H1 (cell line): ENCODE measurements around the gene HFM1. TPM values are rescaled to one million over a fixed set of nuclear protein-coding genes. Genes with fewer than 3 reads are reported as not detected.

ENCODE experiments used
- CTCF ChIA-PET: fragments of 300-600 bp; sonication (Branson Sonifier 250); formaldehyde crosslinking; loops from one replicate; lab custom pipeline; 2021; ENCODE audit not compliant: partially characterized antibody; lab: Charles Lee
- POLR2A ChIA-PET: fragments of 300-600 bp; sonication (Branson Sonifier 250); formaldehyde crosslinking; loops from one replicate; lab custom pipeline; 2021; ENCODE audit warnings: inconsistent platforms; ENCODE audit not compliant: partially characterized antibody; lab: Charles Lee
- DNase-seq, 2 experiments: peaks; one replicate each; pipeline versions ENCODE4 v3.0.0 to v3.0.0-alpha.2; 2010 to 2022; ENCODE audit warnings: low spot score in 2 of 2, low read depth in 1 of 2, mixed read lengths in 1 of 2
- FAIRE-seq: peaks from 2 replicates; lab custom pipeline; 2011; peaks lifted over from hg19 to GRCh38; lab: Jason Lieb, UNC
- H2AFZ ChIP-seq: 2 replicates; pipeline ENCODE4 v1.8.1; 2012; ENCODE audit warnings: low read length, inconsistent platforms
- H2AK5ac ChIP-seq: 2 replicates; pipeline ENCODE4 v1.6.1; 2013; ENCODE audit warnings: low read depth, low read length
- H2BK120ac ChIP-seq: replicated peaks from 2 replicates; pipeline ENCODE3; 2013; ENCODE audit warnings: low read depth, low read length, inconsistent platforms
- H2BK12ac ChIP-seq: 2 replicates; pipeline ENCODE4 v1.6.1; 2013; ENCODE audit warnings: low read depth, low read length
- H2BK15ac ChIP-seq: 2 replicates; pipeline ENCODE4 v1.6.1; 2013; ENCODE audit warnings: low read length
- H2BK20ac ChIP-seq: 2 replicates; pipeline ENCODE4 v1.6.1; 2013; ENCODE audit warnings: low read length
- H2BK5ac ChIP-seq: 2 replicates; pipeline ENCODE4 v1.6.1; 2013; ENCODE audit warnings: low read depth, low read length
- H3K14ac ChIP-seq: 2 replicates; pipeline ENCODE4 v1.6.1; 2013; ENCODE audit warnings: inconsistent platforms; ENCODE audit not compliant: insufficient read length
- H3K18ac ChIP-seq: 2 replicates; pipeline ENCODE4 v1.6.1; 2013; ENCODE audit warnings: low read length; ENCODE audit errors: extremely low read depth
- H3K23ac ChIP-seq: 2 replicates; pipeline ENCODE4 v1.6.1; 2013; ENCODE audit warnings: inconsistent platforms; ENCODE audit not compliant: insufficient read length
- H3K23me2 ChIP-seq: 2 replicates; pipeline ENCODE4 v1.6.1; 2013; ENCODE audit warnings: low read depth, low read length
- H3K27ac ChIP-seq: 2 replicates; pipeline ENCODE4 v1.6.1; 2011; ENCODE audit warnings: low read depth, low read length, inconsistent platforms
- H3K27me3 ChIP-seq, 4 experiments: replicated peaks in 1 of 4; 1 replicate in 1 of 4; 2 replicates in 3 of 4; pipeline versions ENCODE4 v1.6.1 to v1.8.1; 2011 to 2013; ENCODE audit warnings: low read length in 3 of 4, mild to moderate bottlenecking in 3 of 4, inconsistent platforms in 2 of 4, mixed read lengths in 2 of 4, moderate library complexity in 1 of 4; ENCODE audit not compliant: control insufficient read depth in 3 of 4, insufficient read depth in 3 of 4; ENCODE audit errors: extremely low read depth in 1 of 4
- H3K36me3 ChIP-seq, 4 experiments: 2 replicates each; pipeline versions ENCODE4 v1.6.1 to v1.8.1; 2011 to 2013; ENCODE audit warnings: mild to moderate bottlenecking in 4 of 4, low read length in 3 of 4, moderate library complexity in 2 of 4, control low read depth in 1 of 4, inconsistent platforms in 1 of 4; ENCODE audit not compliant: insufficient read depth in 4 of 4, control insufficient read depth in 2 of 4
- H3K4ac ChIP-seq: replicated peaks from 2 replicates; pipeline ENCODE3; 2013; ENCODE audit warnings: low read length, low read depth, mixed read lengths, inconsistent platforms; ENCODE audit not compliant: insufficient read length
- H3K4me1 ChIP-seq, 4 experiments: replicated peaks in 1 of 4; 1 replicate in 1 of 4; 2 replicates in 3 of 4; pipeline versions ENCODE4 v1.6.1 to v1.8.1; 2011 to 2013; ENCODE audit warnings: low read length in 3 of 4, inconsistent platforms in 2 of 4, mixed read lengths in 1 of 4; ENCODE audit not compliant: insufficient read depth in 4 of 4, control insufficient read depth in 3 of 4
- H3K4me2 ChIP-seq, 2 experiments: 2 replicates each; pipeline versions ENCODE4 v1.6.1 to v1.8.1; 2011 to 2013; ENCODE audit warnings: low read depth in 2 of 2, low read length in 2 of 2, control low read depth in 1 of 2, inconsistent platforms in 1 of 2, mild to moderate bottlenecking in 1 of 2; ENCODE audit not compliant: insufficient read depth in 1 of 2
- H3K4me3 ChIP-seq, 4 experiments: fragments of 200-600, 300-600 bp in 1 of 4; sonication (generic), shearing (Covaris generic), sonication (Bioruptor Twin) in 1 of 4; 2 replicates each; pipeline versions ENCODE4 v1.5.1 to v1.8.1; 2011 to 2016; ENCODE audit warnings: low read length in 4 of 4, low read depth in 3 of 4, control low read depth in 2 of 4, inconsistent platforms in 2 of 4, mild to moderate bottlenecking in 2 of 4, mixed read lengths in 1 of 4, moderate library complexity in 1 of 4; ENCODE audit not compliant: insufficient read depth in 2 of 4; ENCODE audit errors: extremely low read depth in 1 of 4
- H3K56ac ChIP-seq: replicated peaks from 2 replicates; pipeline ENCODE3; 2013; ENCODE audit warnings: low read depth, mild to moderate bottlenecking, mixed read lengths, low read length, inconsistent platforms; ENCODE audit not compliant: insufficient read length
- H3K79me1 ChIP-seq: 2 replicates; pipeline ENCODE4 v1.6.1; 2013; ENCODE audit warnings: low read depth, low read length, control low read depth
- H3K79me2 ChIP-seq, 2 experiments: 2 replicates each; pipeline versions ENCODE4 v1.6.1 to v1.8.1; 2012 to 2013; ENCODE audit warnings: low read length in 2 of 2, mild to moderate bottlenecking in 2 of 2, inconsistent platforms in 1 of 2; ENCODE audit not compliant: insufficient read depth in 2 of 2, control insufficient read depth in 1 of 2
- H3K9ac ChIP-seq, 4 experiments: replicated peaks in 1 of 4; 1 replicate in 1 of 4; 2 replicates in 3 of 4; pipeline versions ENCODE4 v1.6.1 to v1.8.1; 2011 to 2013; ENCODE audit warnings: low read depth in 3 of 4, low read length in 3 of 4, control low read depth in 2 of 4, mild to moderate bottlenecking in 2 of 4, moderate library complexity in 2 of 4, inconsistent platforms in 1 of 4; ENCODE audit errors: extremely low read depth in 1 of 4
- H3K9me3 ChIP-seq, 2 experiments: 2 replicates each; pipeline versions ENCODE4 v1.6.1 to v1.8.1; 2012 to 2013; ENCODE audit warnings: mild to moderate bottlenecking in 2 of 2, moderate library complexity in 2 of 2, control low read depth in 1 of 2, inconsistent platforms in 1 of 2, low read depth in 1 of 2, low read length in 1 of 2, mixed read lengths in 1 of 2; ENCODE audit not compliant: insufficient read depth in 2 of 2
- H4K20me1 ChIP-seq, 2 experiments: replicated peaks in 1 of 2; 2 replicates each; pipeline versions ENCODE3 to v1.8.1; 2011 to 2013; ENCODE audit warnings: inconsistent platforms in 2 of 2, low read length in 2 of 2, mild to moderate bottlenecking in 1 of 2; ENCODE audit not compliant: insufficient read depth in 2 of 2, control insufficient read depth in 1 of 2
- H4K5ac ChIP-seq: 2 replicates; pipeline ENCODE4 v1.6.1; 2013; ENCODE audit warnings: low read length, low read depth, mixed read lengths, inconsistent platforms; ENCODE audit not compliant: insufficient read length
- H4K8ac ChIP-seq: 2 replicates; pipeline ENCODE4 v1.8.0; 2013; ENCODE audit warnings: mild to moderate bottlenecking, moderate library complexity, low read length, inconsistent platforms; ENCODE audit not compliant: insufficient read depth; ENCODE audit errors: extremely low read depth
- H4K91ac ChIP-seq: replicated peaks from 2 replicates; pipeline ENCODE3; 2013; ENCODE audit warnings: low read length, mixed read lengths, inconsistent platforms; ENCODE audit not compliant: insufficient read length
- BACH1 ChIP-seq: IDR thresholded peaks from 2 replicates; pipeline ENCODE4 v1.6.1; 2012; ENCODE audit warnings: low read length, improper control_type of control experiment
- CBX8 ChIP-seq: fragments of 300-800, 300-1000 bp; sonication (generic); IDR thresholded peaks from 2 replicates; pipeline ENCODE4 v1.7.1; 2016; ENCODE audit warnings: low read depth, low read length, borderline replicate concordance
- CREB1 ChIP-seq: IDR thresholded peaks from 2 replicates; pipeline ENCODE4 v1.6.1; 2012; ENCODE audit warnings: inconsistent platforms
- FOSL1 ChIP-seq: IDR thresholded peaks from 2 replicates; pipeline ENCODE4 v1.6.1; 2011; ENCODE audit warnings: mild to moderate bottlenecking, low read depth, low read length, moderate library complexity; ENCODE audit not compliant: insufficient read depth
- HDAC2 ChIP-seq, 2 experiments: fragments of 300-600 bp in 1 of 2; sonication (generic) in 1 of 2; IDR thresholded peaks; 2 replicates each; pipeline ENCODE4 v1.6.1; 2011 to 2012; ENCODE audit warnings: low read depth in 2 of 2, low read length in 2 of 2, mild to moderate bottlenecking in 2 of 2, moderate library complexity in 2 of 2, borderline replicate concordance in 1 of 2, inconsistent platforms in 1 of 2
- PHF8 ChIP-seq: fragments of 200-600 bp; sonication (generic); conservative IDR thresholded peaks from 2 replicates; pipeline ENCODE4 v1.7.1; 2012; ENCODE audit warnings: low read depth, mild to moderate bottlenecking, inconsistent platforms, low read length, moderate library complexity
- POLR2AphosphoS5 ChIP-seq: IDR thresholded peaks from 2 replicates; pipeline ENCODE4 v1.6.1; 2011; ENCODE audit warnings: low read depth, low read length
- SP4 ChIP-seq: IDR thresholded peaks from 2 replicates; pipeline ENCODE4 v1.6.1; 2012; ENCODE audit warnings: low read length, inconsistent platforms
- ZNF274 ChIP-seq: IDR thresholded peaks from 2 replicates; pipeline ENCODE4 v1.7.0; 2012; ENCODE audit warnings: low read length, borderline replicate concordance; ENCODE audit errors: extremely low read depth
- WGBS, 2 experiments: shearing (Covaris generic) in 1 of 2; methylation state at CpG; one replicate each; pipeline versions ENCODE4 v1.1.6 to v1.1.7; 2013 to 2015; ENCODE audit warnings: low lambda C conversion rate in 2 of 2, mixed read lengths in 2 of 2, inconsistent platforms in 1 of 2, low coverage in 1 of 2, missing lambda C conversion rate in 1 of 2; ENCODE audit not compliant: insufficient replicate concordance in 2 of 2, insufficient coverage in 1 of 2, insufficient read length in 1 of 2; ENCODE audit errors: extremely low coverage in 1 of 2, missing lambda C conversion rate in 1 of 2; 5-methylcytosine and 5-hydroxymethylcytosine counted together
- polyA plus RNA-seq, 7 experiments: library from polyadenylated mRNA; depleted of rRNA in 3 of 7; stranded (reverse) in 5 of 7; unstranded in 2 of 7; fragments of >200 nt in 5 of 7; fragments of 200-250 nt in 2 of 7; gene quantifications; 1 replicate in 5 of 7; 2 replicates in 1 of 7; 4 replicates in 1 of 7; pipeline versions ENCODE4 v1.2.1 to v1.2.3, GENCODE V29; 2011 to 2013; ENCODE audit warnings: missing spikeins in 2 of 7, mixed read lengths in 2 of 7
- total RNA-seq: library from RNA; stranded (reverse); fragmentation: NEBNext Ultra II Directional; extraction: Animal tissue kit (Norgen Biotek cat#: 25700); gene quantifications from 2 replicates; pipeline ENCODE4 v1.2.1, GENCODE V29; 2021
- TF ChIP-seq, protein P1 (sequence below): IDR thresholded peaks from 2 replicates; pipeline ENCODE4 v1.6.1; 2012; ENCODE audit warnings: inconsistent platforms

Gene HFM1
- total and polyA plus RNA-seq, 2 of the 8 experiments (the other 6 are each of a cell fraction or from before 2014, with no cell fraction given): 0.23 to 1.2 TPM

DNA sequence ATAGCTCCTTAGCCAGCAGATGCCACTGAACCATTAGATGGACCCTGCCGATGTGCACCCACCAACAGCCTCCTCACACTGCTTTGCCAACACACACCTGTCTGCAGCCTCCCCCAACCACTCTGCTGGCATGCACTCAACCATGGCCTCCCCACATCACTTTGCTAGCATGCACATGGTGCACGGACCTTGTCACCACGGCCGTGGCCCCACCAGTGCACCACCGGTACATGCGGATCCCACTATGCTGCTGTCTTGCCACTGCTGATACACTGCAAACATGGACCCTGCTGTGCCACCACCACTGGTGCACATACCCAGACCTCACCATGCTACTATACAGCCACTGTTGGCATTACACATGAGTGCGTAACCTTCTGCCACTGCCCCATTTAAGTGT lies 66.1 kb downstream of the HFM1 start:
- no peak overlapping the region for H2BK20ac ChIP-seq
- no peak overlapping the region; the same call in 1 of the 2 replicates for H4K8ac ChIP-seq
- no peak overlapping the region for H3K23ac ChIP-seq
- H3K9me3 ChIP-seq: no peaks in the 10 kb centered on the region
- no peak overlapping the region for H4K91ac ChIP-seq
- H3K36me3 ChIP-seq: no peaks in the 10 kb centered on the region
- no peak overlapping the region for H2BK12ac ChIP-seq
- H3K56ac ChIP-seq: no peak overlapping the region
- no peak overlapping the region for H3K18ac ChIP-seq
- no peak overlapping the region for H3K14ac ChIP-seq
- H3K79me2 ChIP-seq: no peaks in the 10 kb centered on the region
- H3K4me2 ChIP-seq: no peak overlapping the region
- no peak overlapping the region; the same call in 1 of the 2 replicates for H2BK5ac ChIP-seq
- no peak for FAIRE-seq
- no peak overlapping the region for H2AK5ac ChIP-seq
- no peaks in the 10 kb centered on the region for H3K23me2 ChIP-seq
- H3K79me1 ChIP-seq: no peaks in the 10 kb centered on the region
- no peaks in the 10 kb centered on the region for H3K4me1 ChIP-seq
- H3K4me3 ChIP-seq: no peak overlapping the region
- no peak overlapping the region for H2BK120ac ChIP-seq
- no peak overlapping the region for H3K27ac ChIP-seq
- CTCF ChIA-PET: interaction anchor here (2.1 kb wide), 1 partner anchor 55 kb away, joined by 7 read pairs; no protein-coding TSS in a partner anchor
- POLR2A ChIA-PET: interaction anchor here (0.6 kb wide), 1 partner anchor 940 kb away, joined by 3 read pairs; no protein-coding TSS in a partner anchor
- no peaks in the 10 kb centered on the region for H4K20me1 ChIP-seq
- H3K27me3 ChIP-seq: no peaks in the 10 kb centered on the region
- H3K9ac ChIP-seq: no peak overlapping the region
- no peak overlapping the region for H4K5ac ChIP-seq
- no peak for DNase-seq
- no peak overlapping the region for H3K4ac ChIP-seq
- H2BK15ac ChIP-seq: no peak overlapping the region
- no peak overlapping the region for H2AFZ ChIP-seq
- 96% methylated on average over 7 of the region's 7 CpGs; no CpG with 5 or more reads in 1 of the 2 experiments for WGBS, 2 experiments
- TF ChIP-seq BACH1 (no peak), CBX8 (no peak), FOSL1 (no peak), PHF8 (no peak), CREB1 (no peak), POLR2AphosphoS5 (no peak), ZNF274 (no peak), SP4 (no peak), HDAC2 (IDR thresholded peaks at IDR 0.05; ENCODE audit: borderline replicate concordance in 1 of 2, low read depth in 2 of 2, low read length in 2 of 2) (no peak)
- TF ChIP-seq, protein P1, sequence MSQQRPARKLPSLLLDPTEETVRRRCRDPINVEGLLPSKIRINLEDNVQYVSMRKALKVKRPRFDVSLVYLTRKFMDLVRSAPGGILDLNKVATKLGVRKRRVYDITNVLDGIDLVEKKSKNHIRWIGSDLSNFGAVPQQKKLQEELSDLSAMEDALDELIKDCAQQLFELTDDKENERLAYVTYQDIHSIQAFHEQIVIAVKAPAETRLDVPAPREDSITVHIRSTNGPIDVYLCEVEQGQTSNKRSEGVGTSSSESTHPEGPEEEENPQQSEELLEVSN: no peak
